GM23338 (cell line): ENCODE data around the gene CCDC122.

ENCODE experiments used
- CREB1 ChIP-seq: fragments of 250-450 bp; sonication (Bioruptor Pico); IDR thresholded peaks from 2 replicates; pipeline ENCODE4 v1.5.0; 2020; ENCODE audit warnings: low read depth, mild to moderate bottlenecking, moderate library complexity
- EZH2 ChIP-seq: fragments of 200-600 bp; sonication (generic); IDR thresholded peaks from one replicate; pipeline ENCODE4 v1.8.0; 2017; ENCODE audit warnings: antibody characterized with exemption, mild to moderate bottlenecking, low read depth; ENCODE audit not compliant: unreplicated experiment
- EZH2phosphoT487 ChIP-seq: fragments of 200-600 bp; sonication (generic); IDR thresholded peaks from one replicate; pipeline ENCODE4 v1.8.1; 2018; ENCODE audit warnings: antibody characterized with exemption; ENCODE audit not compliant: unreplicated experiment
- JUNB ChIP-seq: IDR thresholded peaks from one replicate; pipeline ENCODE4 v1.6.1; 2016; ENCODE audit warnings: antibody characterized with exemption; ENCODE audit not compliant: unreplicated experiment
- NANOG ChIP-seq: IDR thresholded peaks from 2 replicates; pipeline ENCODE4 v1.6.1; 2016; ENCODE audit warnings: antibody characterized with exemption, borderline replicate concordance
- POLR2AphosphoS5 ChIP-seq: IDR thresholded peaks from 2 replicates; pipeline ENCODE4 v1.6.1; 2016; ENCODE audit warnings: antibody characterized with exemption, low read depth
- STAT1 ChIP-seq: IDR thresholded peaks from one replicate; pipeline ENCODE4 v1.6.1; 2016; ENCODE audit warnings: antibody characterized with exemption; ENCODE audit not compliant: unreplicated experiment
- ZNF114 ChIP-seq: fragments of 250-450 bp; sonication (Bioruptor Pico); IDR thresholded peaks from 2 replicates; pipeline ENCODE4 v1.5.0; 2020; ENCODE audit warnings: mild to moderate bottlenecking, moderate library complexity
- ZNF331 ChIP-seq: fragments of 250-450 bp; sonication (Bioruptor Pico); IDR thresholded peaks from 2 replicates; pipeline ENCODE4 v1.5.0; 2020; ENCODE audit warnings: low read depth, mild to moderate bottlenecking, moderate library complexity
- TF ChIP-seq, protein P1 (sequence below), 2 experiments: fragments of 200-600 bp in 1 of 2; sonication (generic) in 1 of 2; conservative IDR thresholded peaks; 2 replicates each; pipeline versions ENCODE4 v1.5.1 to v1.6.1; 2016 to 2017; ENCODE audit warnings: antibody characterized with exemption in 2 of 2, low read depth in 2 of 2, mild to moderate bottlenecking in 2 of 2, moderate library complexity in 1 of 2
- TF ChIP-seq, protein P2 (sequence below): IDR thresholded peaks from one replicate; pipeline ENCODE4 v1.6.1; 2018; ENCODE audit warnings: antibody characterized with exemption; ENCODE audit not compliant: unreplicated experiment
- TF ChIP-seq, protein P3 (sequence below): IDR thresholded peaks from 2 replicates; pipeline ENCODE4 v1.6.1; 2016; ENCODE audit warnings: antibody characterized with exemption

DNA sequence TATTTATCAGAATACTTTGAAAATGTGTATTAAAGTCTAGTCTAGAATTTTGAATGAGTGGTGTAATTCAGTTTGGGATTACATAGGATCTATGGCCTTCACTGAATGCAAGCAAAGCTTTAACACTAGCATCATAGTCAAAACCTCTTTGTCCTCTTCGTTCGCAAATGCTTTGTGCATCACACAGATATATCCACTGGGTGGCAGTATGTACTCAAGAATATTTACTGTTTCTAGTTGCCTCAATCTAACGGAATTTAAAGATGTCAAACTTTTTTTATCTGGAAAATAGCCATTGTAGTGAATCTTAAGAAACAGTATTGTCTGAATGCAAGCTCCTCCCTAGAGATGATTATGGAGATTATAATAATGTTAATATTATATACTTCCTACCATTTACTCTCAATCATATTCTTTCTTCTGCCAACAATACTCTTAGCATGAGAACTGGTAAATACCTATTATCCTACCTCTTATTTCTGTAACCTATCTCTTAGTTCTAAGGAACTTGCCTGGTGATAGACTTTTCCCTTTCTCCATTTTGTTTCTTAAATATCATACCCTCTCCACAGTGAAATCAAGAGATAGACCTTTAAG is 26.0 kb upstream of the CCDC122 start:
- TF ChIP-seq, protein P1, sequence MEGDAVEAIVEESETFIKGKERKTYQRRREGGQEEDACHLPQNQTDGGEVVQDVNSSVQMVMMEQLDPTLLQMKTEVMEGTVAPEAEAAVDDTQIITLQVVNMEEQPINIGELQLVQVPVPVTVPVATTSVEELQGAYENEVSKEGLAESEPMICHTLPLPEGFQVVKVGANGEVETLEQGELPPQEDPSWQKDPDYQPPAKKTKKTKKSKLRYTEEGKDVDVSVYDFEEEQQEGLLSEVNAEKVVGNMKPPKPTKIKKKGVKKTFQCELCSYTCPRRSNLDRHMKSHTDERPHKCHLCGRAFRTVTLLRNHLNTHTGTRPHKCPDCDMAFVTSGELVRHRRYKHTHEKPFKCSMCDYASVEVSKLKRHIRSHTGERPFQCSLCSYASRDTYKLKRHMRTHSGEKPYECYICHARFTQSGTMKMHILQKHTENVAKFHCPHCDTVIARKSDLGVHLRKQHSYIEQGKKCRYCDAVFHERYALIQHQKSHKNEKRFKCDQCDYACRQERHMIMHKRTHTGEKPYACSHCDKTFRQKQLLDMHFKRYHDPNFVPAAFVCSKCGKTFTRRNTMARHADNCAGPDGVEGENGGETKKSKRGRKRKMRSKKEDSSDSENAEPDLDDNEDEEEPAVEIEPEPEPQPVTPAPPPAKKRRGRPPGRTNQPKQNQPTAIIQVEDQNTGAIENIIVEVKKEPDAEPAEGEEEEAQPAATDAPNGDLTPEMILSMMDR (conservative IDR thresholded peaks at IDR 0.05; ENCODE audit: low read depth in 2 of 2), result peak; percentile 77 to 86
- no peak for TF ChIP-seq EZH2
- no peak for TF ChIP-seq ZNF331
- TF ChIP-seq, protein P2, sequence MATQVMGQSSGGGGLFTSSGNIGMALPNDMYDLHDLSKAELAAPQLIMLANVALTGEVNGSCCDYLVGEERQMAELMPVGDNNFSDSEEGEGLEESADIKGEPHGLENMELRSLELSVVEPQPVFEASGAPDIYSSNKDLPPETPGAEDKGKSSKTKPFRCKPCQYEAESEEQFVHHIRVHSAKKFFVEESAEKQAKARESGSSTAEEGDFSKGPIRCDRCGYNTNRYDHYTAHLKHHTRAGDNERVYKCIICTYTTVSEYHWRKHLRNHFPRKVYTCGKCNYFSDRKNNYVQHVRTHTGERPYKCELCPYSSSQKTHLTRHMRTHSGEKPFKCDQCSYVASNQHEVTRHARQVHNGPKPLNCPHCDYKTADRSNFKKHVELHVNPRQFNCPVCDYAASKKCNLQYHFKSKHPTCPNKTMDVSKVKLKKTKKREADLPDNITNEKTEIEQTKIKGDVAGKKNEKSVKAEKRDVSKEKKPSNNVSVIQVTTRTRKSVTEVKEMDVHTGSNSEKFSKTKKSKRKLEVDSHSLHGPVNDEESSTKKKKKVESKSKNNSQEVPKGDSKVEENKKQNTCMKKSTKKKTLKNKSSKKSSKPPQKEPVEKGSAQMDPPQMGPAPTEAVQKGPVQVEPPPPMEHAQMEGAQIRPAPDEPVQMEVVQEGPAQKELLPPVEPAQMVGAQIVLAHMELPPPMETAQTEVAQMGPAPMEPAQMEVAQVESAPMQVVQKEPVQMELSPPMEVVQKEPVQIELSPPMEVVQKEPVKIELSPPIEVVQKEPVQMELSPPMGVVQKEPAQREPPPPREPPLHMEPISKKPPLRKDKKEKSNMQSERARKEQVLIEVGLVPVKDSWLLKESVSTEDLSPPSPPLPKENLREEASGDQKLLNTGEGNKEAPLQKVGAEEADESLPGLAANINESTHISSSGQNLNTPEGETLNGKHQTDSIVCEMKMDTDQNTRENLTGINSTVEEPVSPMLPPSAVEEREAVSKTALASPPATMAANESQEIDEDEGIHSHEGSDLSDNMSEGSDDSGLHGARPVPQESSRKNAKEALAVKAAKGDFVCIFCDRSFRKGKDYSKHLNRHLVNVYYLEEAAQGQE, result no peak
- TF ChIP-seq STAT1, result no peak
- TF ChIP-seq EZH2phosphoT487, result no peak
- no peak for TF ChIP-seq POLR2AphosphoS5
- no peak for TF ChIP-seq NANOG
- no peak for TF ChIP-seq ZNF114 (CRISPR knock-in tag)
- TF ChIP-seq, protein P3, sequence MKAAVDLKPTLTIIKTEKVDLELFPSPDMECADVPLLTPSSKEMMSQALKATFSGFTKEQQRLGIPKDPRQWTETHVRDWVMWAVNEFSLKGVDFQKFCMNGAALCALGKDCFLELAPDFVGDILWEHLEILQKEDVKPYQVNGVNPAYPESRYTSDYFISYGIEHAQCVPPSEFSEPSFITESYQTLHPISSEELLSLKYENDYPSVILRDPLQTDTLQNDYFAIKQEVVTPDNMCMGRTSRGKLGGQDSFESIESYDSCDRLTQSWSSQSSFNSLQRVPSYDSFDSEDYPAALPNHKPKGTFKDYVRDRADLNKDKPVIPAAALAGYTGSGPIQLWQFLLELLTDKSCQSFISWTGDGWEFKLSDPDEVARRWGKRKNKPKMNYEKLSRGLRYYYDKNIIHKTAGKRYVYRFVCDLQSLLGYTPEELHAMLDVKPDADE, result no peak
- TF ChIP-seq CREB1 (CRISPR knock-in tag), result no peak
- no peak for TF ChIP-seq JUNB
